Muscle of leg (tissue), 11 donors: ENCODE data around the gene KCNJ6. TPM values are rescaled to one million over a fixed set of nuclear protein-coding genes. Genes with fewer than 3 reads are reported as not detected.

Experiments
- DNase-seq: peaks from one replicate; pipeline ENCODE4 v3.0.0; 2013
- H3K27ac ChIP-seq: one replicate; pipeline ENCODE4 v1.5.1; 2013; ENCODE audit warnings: mild to moderate bottlenecking, low read length, control low read depth
- H3K27me3 ChIP-seq: one replicate; pipeline ENCODE4 v1.6.1; 2013; ENCODE audit warnings: low read length; ENCODE audit not compliant: control insufficient read depth, insufficient read depth
- H3K36me3 ChIP-seq: one replicate; pipeline ENCODE4 v1.6.1; 2013; ENCODE audit warnings: low read length; ENCODE audit not compliant: control insufficient read depth, insufficient read depth
- H3K4me1 ChIP-seq: one replicate; pipeline ENCODE4 v1.6.1; 2013; ENCODE audit warnings: low read length; ENCODE audit not compliant: control insufficient read depth, insufficient read depth
- H3K4me3 ChIP-seq: one replicate; pipeline ENCODE4 v1.5.1; 2013; ENCODE audit warnings: low read length, control low read depth
- H3K9me3 ChIP-seq: replicated peaks from 2 replicates; pipeline ENCODE4 v1.6.1; 2013; ENCODE audit warnings: low read depth, low read length; ENCODE audit not compliant: control insufficient read depth
- WGBS: methylation state at CpG from one replicate; pipeline ENCODE4 v1.1.5; 2013; ENCODE audit warnings: missing lambda C conversion rate; ENCODE audit not compliant: insufficient coverage; 5-methylcytosine and 5-hydroxymethylcytosine counted together
- polyA plus RNA-seq, 8 donors: library from polyadenylated mRNA; unstranded; fragments of 120-200 nt; gene quantifications; one replicate each; pipeline versions ENCODE4 v1.2.1 to v1.2.3, GENCODE V29; 2013; ENCODE audit warnings: inconsistent platforms in 1 of 8, low replicate concordance in 1 of 8; ENCODE audit not compliant: insufficient read length in 8 of 8, insufficient read depth in 1 of 8
- total RNA-seq: library from RNA; stranded (reverse); fragments of 120-200 nt; gene quantifications from one replicate; pipeline ENCODE4 v1.2.4, GENCODE V29; 2013

The KCNJ6 gene
- total and polyA plus RNA-seq, 9 donors = 0.81 to 2.1 (median 1.2) TPM

DNA sequence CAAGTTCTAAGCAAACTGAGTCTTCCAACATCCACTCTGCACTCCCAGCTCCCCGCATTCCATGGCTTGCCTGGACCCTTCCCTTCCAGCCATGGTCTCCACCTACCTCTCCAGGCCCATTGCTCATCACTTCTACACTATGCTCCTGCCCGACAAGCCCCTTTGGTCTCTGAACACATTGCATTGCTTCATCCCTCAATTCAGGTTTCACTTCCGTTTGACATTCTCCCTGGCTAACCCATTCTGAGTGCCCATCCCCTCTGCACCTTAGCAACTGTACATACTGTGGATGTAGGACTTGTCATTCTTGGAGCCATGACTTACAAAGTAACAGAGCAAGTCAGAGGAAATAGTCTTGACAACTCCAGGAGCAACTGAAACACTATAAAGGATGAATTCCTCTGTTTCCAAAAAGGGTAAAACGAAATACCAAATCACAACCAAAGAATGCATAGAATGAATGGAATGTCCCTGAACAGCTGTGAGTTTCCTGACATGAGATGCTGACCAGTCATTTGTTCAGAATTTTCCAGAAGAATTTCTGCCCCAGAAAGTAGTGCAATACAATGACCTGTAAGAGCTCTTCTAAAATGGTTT is 66.7 kb downstream of the KCNJ6 start:
- peaks cover 11% of the 10 kb centered on the region for H3K4me1 ChIP-seq
- no peak overlapping the region for H3K4me3 ChIP-seq
- WGBS = 96% methylated on average over 2 of the region's 4 CpGs
- H3K27ac ChIP-seq = peak overlapping the region; percentile 3
- DNase-seq = no peak
- no peaks in the 10 kb centered on the region for H3K9me3 ChIP-seq
- H3K36me3 ChIP-seq = no peaks in the 10 kb centered on the region
- no peaks in the 10 kb centered on the region for H3K27me3 ChIP-seq

- 80% methylated on average over 5 of the region's 7 CpGs for WGBS
- peak overlapping the region; percentile 3 for H3K27ac ChIP-seq
- no peaks in the 10 kb centered on the region for H3K36me3 ChIP-seq
- no peaks in the 10 kb centered on the region for H3K27me3 ChIP-seq
- no peak overlapping the region for H3K4me3 ChIP-seq
- no peaks in the 10 kb centered on the region for H3K9me3 ChIP-seq
- H3K4me1 ChIP-seq = peaks cover 11% of the 10 kb centered on the region
- peak; percentile 72 for DNase-seq
Measured at GRCh38 chr21:37848721-37849490, 67.4 kb downstream of the KCNJ6 start.

DNA sequence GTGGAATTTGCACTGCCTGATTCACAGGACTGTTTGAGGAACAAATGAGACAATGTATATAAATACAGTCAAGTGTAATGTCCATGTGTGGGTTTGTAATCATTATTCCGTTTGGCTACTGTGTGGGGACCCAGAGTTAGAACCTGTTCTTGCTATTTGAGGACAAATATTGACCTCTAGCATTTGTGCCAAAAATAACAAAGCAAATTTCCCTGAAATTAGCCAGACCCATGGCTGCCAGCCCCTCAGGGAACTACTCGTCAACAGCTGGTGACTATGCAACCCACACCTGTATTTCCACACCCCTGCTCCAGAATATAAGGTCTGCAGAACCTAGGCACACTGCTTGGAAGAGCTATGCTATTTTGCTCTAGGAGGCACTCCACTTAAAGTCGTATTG is 70.7 kb downstream of the KCNJ6 start:
- Histone ChIP-seq H3K36me3 (no peaks in the 10 kb centered on the region), H3K9me3 (no peaks in the 10 kb centered on the region), H3K4me3 (no peak overlapping the region), H3K27me3 (no peaks in the 10 kb centered on the region), H3K4me1 (peaks cover 11% of the 10 kb centered on the region), H3K27ac (no peak overlapping the region)
- WGBS = 33% methylated on average over 1 of the region's 3 CpGs
- DNase-seq = no peak

DNA sequence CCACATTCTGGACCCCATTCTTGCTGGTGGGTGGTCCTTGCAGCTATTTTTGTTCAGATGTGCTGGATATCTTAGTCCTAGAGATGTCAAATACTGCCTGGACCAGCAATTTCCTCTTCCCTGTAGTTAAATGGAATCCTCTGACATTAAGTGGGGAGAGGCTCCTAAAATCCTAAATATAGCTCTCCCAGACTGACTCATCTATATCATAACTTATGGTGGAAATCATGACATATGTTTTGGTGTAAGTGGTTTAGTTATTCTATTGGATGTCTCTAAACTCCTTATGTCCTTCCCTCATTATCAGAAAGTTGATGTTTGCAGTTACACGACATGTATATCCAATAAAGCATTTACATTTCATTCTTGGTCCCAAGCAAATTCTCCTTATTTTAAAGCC is 73.1 kb downstream of the KCNJ6 start:
- Histone ChIP-seq H3K36me3 (no peaks in the 10 kb centered on the region), H3K27ac (no peak overlapping the region), H3K27me3 (peaks cover 3% of the 10 kb centered on the region), H3K4me3 (no peak overlapping the region), H3K4me1 (peaks cover 2% of the 10 kb centered on the region), H3K9me3 (no peaks in the 10 kb centered on the region)
- no CpG with 5 or more reads among the region's 1 CpG for WGBS
- no peak for DNase-seq

DNA sequence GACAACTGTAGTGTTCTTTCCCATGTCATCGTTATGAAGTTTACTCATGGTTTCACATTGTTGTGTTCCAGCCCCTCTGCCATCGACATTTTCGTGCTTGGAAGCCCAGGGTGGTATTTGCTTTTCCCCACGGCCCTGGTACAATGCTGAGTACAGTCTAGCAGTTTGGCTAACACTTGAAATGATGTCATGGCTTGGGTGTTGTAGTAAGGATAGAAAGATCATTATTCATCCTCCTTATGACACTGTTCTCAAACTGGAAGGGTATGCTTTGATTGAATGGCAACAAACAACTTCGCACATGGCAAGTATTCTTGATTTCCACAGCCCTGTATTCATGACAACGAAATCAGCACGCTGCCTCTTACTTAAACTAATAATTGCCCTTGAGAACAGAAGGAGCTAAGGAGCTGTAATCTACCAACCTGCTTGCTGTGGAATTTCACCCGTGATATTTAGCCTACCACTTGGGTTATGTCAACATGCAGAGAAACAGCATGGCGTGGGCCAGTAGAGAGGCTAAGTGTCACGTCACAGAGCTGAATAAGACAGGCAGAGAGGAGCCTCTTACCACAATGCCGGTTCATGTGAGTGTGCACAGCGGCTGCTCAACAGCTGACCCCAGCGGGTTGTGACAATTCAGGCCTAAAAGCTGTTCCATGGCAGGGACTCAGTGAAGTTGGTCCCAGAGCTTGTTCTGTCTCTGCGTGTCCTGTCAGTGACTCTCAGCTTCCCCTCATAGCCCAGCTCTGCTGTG is 73.9 kb downstream of the KCNJ6 start:
- Histone ChIP-seq H3K36me3 (no peaks in the 10 kb centered on the region), H3K4me1 (peaks cover 2% of the 10 kb centered on the region), H3K9me3 (no peaks in the 10 kb centered on the region), H3K27ac (no peak overlapping the region), H3K27me3 (peaks cover 3% of the 10 kb centered on the region), H3K4me3 (no peak overlapping the region)
- no peak for DNase-seq
- 80% methylated on average over 8 of the region's 14 CpGs for WGBS

- WGBS = no CpG with 5 or more reads among the region's 3 CpGs
- Histone ChIP-seq H3K4me1 (no peaks in the 10 kb centered on the region), H3K36me3 (no peaks in the 10 kb centered on the region), H3K4me3 (no peak overlapping the region), H3K27me3 (peaks cover 8% of the 10 kb centered on the region), H3K9me3 (no peaks in the 10 kb centered on the region), H3K27ac (no peak overlapping the region)
- no peak for DNase-seq
Measured at GRCh38 chr21:37837381-37837780, 78.9 kb downstream of the KCNJ6 start.

DNA sequence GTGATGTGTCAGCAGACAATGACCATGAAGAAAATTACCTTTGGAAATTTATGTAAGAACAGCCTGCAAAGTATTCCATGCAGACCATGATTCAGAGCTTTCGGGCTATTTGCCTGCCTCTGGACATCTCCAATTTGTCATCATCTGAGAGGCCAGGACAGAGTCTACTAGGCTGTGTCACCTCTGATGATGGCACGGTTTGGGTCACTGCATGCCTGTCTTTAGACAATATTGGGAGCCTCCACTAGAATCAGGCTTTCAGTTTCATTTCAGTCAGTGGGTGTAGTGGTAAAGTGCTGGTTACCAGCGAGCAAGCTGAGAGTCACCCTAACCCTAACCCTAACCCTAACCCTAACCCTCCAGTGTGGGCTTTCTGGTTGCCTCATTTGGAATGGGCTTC is 80.8 kb downstream of the KCNJ6 start:
- H3K4me1 ChIP-seq = no peaks in the 10 kb centered on the region
- no peak overlapping the region for H3K27ac ChIP-seq
- no peaks in the 10 kb centered on the region for H3K36me3 ChIP-seq
- no peaks in the 10 kb centered on the region for H3K9me3 ChIP-seq
- WGBS = 100% methylated on average over 1 of the region's 3 CpGs
- H3K4me3 ChIP-seq = no peak overlapping the region
- DNase-seq = no peak
- peaks cover 10% of the 10 kb centered on the region for H3K27me3 ChIP-seq

DNA sequence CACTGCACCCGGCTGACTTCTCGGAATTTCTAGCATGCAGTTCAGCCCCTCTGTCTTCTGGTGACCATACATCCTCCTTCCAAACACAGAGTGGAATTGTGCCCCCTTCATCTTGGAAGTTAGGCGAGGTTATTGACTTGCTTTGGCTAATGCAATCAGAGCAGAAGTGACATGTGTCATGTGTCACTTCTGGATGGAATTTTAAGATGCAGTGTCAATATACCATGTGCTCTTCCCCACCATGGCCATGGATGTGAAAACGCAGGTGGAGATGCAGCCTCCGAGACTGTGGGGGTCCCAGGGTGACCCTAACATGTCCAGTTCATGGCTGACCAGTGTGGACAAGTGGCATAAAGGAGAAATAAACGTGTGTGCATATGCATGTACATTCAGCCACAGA is 83.0 kb downstream of the KCNJ6 start:
- Histone ChIP-seq H3K36me3 (no peaks in the 10 kb centered on the region), H3K9me3 (no peaks in the 10 kb centered on the region), H3K27ac (no peak overlapping the region), H3K4me1 (peaks cover 8% of the 10 kb centered on the region), H3K27me3 (peaks cover 8% of the 10 kb centered on the region), H3K4me3 (no peak overlapping the region)
- no peak for DNase-seq
- 73% methylated on average over 2 of the region's 6 CpGs for WGBS

DNA sequence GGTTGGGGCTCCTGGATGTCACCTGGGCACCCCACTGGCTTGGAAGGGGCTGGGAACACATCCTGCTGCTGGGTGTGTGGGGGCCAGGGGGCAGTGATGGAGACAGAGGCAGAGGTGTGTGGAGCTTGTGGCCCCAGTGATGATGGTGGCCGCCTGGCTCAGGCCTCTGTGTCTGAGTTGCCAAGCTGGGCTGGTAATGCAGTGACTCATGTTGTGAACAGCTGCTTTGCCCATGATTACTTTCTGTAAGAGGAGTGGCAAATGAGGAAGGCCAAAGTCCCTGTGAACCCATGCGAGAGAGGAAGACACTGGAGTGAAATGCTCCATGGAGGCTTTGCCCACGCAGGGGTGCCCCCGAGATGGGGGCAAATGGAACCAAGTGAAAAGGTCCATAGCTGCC is 86.8 kb downstream of the KCNJ6 start:
- Histone ChIP-seq H3K36me3 (no peaks in the 10 kb centered on the region), H3K27ac (no peak overlapping the region), H3K27me3 (peaks cover 6% of the 10 kb centered on the region), H3K4me3 (no peak overlapping the region), H3K4me1 (peaks cover 8% of the 10 kb centered on the region), H3K9me3 (no peaks in the 10 kb centered on the region)
- DNase-seq = peak; percentile 24
- 59% methylated on average over 4 of the region's 4 CpGs for WGBS

- DNase-seq = no peak
- WGBS = 65% methylated on average over 6 of the region's 6 CpGs
- H3K27ac ChIP-seq = no peak overlapping the region
- no peaks in the 10 kb centered on the region for H3K36me3 ChIP-seq
- H3K4me1 ChIP-seq = peaks cover 8% of the 10 kb centered on the region
- H3K9me3 ChIP-seq = no peaks in the 10 kb centered on the region
- no peak overlapping the region for H3K4me3 ChIP-seq
- H3K27me3 ChIP-seq = peaks cover 6% of the 10 kb centered on the region
Measured at GRCh38 chr21:37828991-37829390, 87.3 kb downstream of the KCNJ6 start.
